ENCODE measurements around the gene PRKAG2. TPM values are rescaled to one million over a fixed set of nuclear protein-coding genes. Genes with fewer than 3 reads are reported as not detected.
A peak's percentile ranks its signal among the peaks of the same experiment; 100 is the strongest.

The PRKAG2 gene
- total RNA-seq, 1 donor from 2014 or later, result 130 TPM

DNA sequence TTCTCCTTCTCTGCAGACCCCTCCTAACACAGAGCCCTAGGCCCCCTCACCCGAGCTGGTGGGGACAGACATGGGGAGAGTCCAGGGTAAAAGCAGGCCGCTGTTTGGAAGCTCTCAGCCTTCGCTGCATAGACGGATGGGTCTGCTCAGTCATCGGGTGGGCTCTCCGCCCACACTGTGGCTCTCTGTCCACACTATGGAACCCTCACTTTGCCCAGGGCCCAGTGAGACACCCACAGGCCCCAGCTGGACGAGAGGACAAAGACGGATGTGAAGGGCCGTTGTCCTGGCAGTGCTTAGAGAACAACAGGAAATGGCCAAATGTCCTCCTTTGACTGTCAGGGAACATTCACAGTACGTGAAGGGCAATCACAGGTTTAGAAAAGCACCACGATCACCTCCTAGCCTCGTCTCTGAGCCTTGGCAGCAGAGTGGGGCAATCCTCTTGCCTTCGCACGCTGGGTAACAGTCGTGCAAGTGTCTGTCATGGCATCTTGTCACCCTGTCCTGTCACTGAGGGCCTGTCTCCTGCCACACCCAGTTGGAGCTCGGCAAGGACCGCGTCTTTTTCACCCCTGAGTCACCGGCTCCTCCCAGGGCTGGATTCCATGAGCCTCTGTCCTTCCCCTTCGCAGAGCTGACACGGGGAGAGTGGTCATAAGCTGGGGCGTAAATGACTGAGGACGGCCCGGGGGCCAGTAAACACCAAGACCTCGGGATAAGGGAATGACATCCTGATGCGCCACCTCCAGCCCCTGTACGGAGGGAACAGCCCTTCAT is 80.6 kb downstream of the PRKAG2 start:
- H3K27me3 ChIP-seq (ENCODE audit: low read depth), result no peaks in the 10 kb centered on the region
- H3K36me3 ChIP-seq, result no peaks in the 10 kb centered on the region
- intact Hi-C loops (cut with micrococcal nuclease), result no loop called here
- H3K9me3 ChIP-seq (replicated peaks), result no peaks in the 10 kb centered on the region
- peak; percentile 26 for DNase-seq
- TF ChIP-seq, protein P1, sequence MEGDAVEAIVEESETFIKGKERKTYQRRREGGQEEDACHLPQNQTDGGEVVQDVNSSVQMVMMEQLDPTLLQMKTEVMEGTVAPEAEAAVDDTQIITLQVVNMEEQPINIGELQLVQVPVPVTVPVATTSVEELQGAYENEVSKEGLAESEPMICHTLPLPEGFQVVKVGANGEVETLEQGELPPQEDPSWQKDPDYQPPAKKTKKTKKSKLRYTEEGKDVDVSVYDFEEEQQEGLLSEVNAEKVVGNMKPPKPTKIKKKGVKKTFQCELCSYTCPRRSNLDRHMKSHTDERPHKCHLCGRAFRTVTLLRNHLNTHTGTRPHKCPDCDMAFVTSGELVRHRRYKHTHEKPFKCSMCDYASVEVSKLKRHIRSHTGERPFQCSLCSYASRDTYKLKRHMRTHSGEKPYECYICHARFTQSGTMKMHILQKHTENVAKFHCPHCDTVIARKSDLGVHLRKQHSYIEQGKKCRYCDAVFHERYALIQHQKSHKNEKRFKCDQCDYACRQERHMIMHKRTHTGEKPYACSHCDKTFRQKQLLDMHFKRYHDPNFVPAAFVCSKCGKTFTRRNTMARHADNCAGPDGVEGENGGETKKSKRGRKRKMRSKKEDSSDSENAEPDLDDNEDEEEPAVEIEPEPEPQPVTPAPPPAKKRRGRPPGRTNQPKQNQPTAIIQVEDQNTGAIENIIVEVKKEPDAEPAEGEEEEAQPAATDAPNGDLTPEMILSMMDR (IDR thresholded peaks at IDR 0.05; ENCODE audit: borderline replicate concordance), result no peak
- H3K27ac ChIP-seq (replicated peaks), result peak overlapping the region; percentile 71
- H3K4me3 ChIP-seq, result no peak overlapping the region
- H3K4me1 ChIP-seq, result peaks cover 31% of the 10 kb centered on the region

DNA sequence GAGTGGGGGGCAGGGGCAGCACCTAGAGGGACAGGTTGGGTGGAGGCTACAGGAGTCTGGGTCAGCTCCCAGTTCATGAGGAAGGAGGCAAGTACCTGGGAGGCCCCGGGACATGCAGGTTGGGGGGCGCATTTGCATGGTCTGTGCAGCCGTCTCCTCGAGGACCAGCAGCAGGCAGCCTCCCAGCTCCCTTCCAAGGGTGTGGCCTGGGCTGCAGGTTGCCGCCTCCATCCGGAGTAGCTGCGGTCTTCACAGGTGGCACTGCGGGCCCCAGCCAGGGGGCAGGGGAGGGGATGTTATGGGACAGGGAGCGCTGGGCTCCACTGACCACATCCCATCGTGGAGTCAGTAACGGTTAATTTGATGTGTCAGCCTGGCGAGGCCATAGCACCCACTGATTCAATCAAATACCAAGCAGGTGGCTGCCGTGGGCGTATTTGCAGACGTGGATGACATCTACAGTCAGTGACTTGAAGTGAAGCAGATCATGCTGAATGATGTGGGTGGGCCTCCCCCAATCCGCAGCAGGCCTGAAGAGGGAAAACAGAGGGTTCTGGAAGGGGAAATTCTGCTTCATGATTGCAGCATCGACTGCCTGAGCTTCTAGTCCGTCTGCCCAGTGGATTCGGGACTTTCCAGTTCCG is 81.6 kb downstream of the PRKAG2 start:
- TF ChIP-seq, protein P1 (IDR thresholded peaks at IDR 0.05; ENCODE audit: borderline replicate concordance), result no peak
- H3K4me3 ChIP-seq, result no peak overlapping the region
- intact Hi-C loops (cut with micrococcal nuclease), result no loop called here
- H3K27ac ChIP-seq (replicated peaks), result no peak overlapping the region
- no peaks in the 10 kb centered on the region for H3K36me3 ChIP-seq
- H3K27me3 ChIP-seq (ENCODE audit: low read depth), result no peaks in the 10 kb centered on the region
- H3K9me3 ChIP-seq (replicated peaks), result no peaks in the 10 kb centered on the region
- DNase-seq, result peak; percentile 7
- peaks cover 31% of the 10 kb centered on the region for H3K4me1 ChIP-seq

DNA sequence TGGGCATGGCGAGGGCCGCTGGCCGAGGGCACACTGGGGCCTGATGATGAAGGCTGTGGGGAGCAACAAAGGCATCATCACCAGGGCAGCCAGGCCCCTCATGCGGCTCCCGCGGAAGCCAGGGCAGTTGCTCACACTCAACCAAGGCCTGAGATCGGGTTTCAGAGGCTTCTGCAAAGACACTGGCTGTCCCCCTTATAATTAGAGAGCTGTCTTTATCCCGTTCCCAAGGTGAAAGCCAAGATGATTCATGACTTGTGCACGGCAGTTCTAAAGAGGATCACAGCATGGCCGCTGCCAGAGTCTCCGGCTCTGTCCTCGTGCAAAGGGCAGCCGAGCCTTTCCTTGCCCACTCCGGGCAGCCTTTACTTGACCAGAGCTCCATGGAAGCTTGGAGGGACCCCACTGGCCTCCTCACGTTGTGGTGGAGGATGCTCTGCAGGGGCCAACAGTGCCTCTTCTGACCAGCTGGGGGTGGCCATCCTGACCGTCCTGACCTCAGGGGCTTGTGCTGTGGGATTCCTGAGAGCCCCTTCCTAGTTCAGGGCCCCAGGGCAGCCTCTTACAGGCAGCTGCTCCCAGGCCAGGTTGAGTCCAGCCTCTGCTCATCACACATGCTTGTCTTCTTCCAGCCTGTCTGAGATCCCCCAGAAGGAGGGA is 82.3 kb downstream of the PRKAG2 start:
- no peak overlapping the region for H3K27ac ChIP-seq (replicated peaks)
- no peaks in the 10 kb centered on the region for H3K36me3 ChIP-seq
- no peak overlapping the region for H3K4me3 ChIP-seq
- no peaks in the 10 kb centered on the region for H3K27me3 ChIP-seq (ENCODE audit: low read depth)
- peaks cover 31% of the 10 kb centered on the region for H3K4me1 ChIP-seq
- TF ChIP-seq, protein P1 (IDR thresholded peaks at IDR 0.05; ENCODE audit: borderline replicate concordance), result no peak
- DNase-seq, result peak; percentile 11
- intact Hi-C loops (cut with micrococcal nuclease), result no loop called here
- H3K9me3 ChIP-seq (replicated peaks), result no peaks in the 10 kb centered on the region

DNA sequence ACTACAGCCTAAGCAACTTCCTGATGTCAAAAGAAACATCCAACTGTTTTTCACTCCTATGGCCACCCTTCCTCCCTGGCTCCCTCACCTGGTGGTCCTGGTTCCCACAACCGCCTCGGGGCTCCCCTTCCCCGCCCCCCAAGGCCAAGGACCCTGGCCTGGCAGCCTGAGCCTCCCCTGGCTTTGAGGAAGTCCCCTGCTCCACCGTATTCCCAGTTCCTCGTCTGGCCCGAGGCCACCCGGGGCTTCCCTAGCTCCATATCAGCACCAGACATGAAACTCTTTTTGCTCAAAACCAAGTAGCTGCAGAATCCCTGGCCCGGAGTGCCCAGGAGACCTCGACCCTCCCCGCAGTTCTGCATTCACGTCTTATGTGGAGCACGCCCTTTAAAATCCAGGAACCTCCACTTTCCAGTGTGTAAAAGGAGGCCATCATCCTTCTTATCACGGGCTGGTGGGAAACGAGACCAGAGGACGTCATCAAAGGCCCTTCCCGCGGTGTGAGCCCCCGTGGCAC is 82.9 kb downstream of the PRKAG2 start:
- Histone ChIP-seq H3K27ac (replicated peaks) (no peak overlapping the region), H3K4me3 (no peak overlapping the region), H3K9me3 (replicated peaks) (no peaks in the 10 kb centered on the region), H3K36me3 (no peaks in the 10 kb centered on the region), H3K27me3 (ENCODE audit: low read depth) (no peaks in the 10 kb centered on the region), H3K4me1 (peaks cover 31% of the 10 kb centered on the region)
- intact Hi-C loops (cut with micrococcal nuclease), result no loop called here
- DNase-seq, result peak; percentile 19
- TF ChIP-seq, protein P1 (IDR thresholded peaks at IDR 0.05; ENCODE audit: borderline replicate concordance), result no peak

DNA sequence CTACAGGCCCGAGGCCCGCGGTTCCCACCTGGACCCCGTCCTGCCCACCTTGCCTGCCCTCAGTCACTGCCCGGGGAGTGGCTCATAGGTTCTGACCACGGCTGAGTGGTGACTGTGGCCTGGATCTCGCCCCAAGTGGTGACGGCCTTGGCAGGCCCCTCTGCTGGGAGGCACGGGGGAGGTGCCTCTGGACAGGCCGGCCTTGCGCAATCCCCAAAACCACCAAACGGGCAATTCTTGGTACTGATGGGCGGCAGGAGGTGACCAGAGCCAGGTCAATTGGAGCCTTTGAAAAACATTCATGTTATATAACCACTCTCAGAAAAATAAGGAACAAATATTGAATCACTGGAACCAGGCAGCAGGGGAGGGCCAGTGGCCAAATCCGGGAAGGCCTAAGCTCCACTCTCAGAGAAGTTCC is 83.4 kb downstream of the PRKAG2 start:
- Histone ChIP-seq H3K4me1 (peaks cover 31% of the 10 kb centered on the region), H3K27me3 (ENCODE audit: low read depth) (no peaks in the 10 kb centered on the region), H3K36me3 (no peaks in the 10 kb centered on the region), H3K27ac (replicated peaks) (no peak overlapping the region), H3K9me3 (replicated peaks) (no peaks in the 10 kb centered on the region), H3K4me3 (no peak overlapping the region)
- TF ChIP-seq, protein P1 (IDR thresholded peaks at IDR 0.05; ENCODE audit: borderline replicate concordance), result no peak
- intact Hi-C loops (cut with micrococcal nuclease), result no loop called here
- peak; percentile 39 for DNase-seq
